Tibial artery (tissue), 4 donors: ENCODE results near the gene HNRNPL.
"Not testable (repeated sequence)": the region's sequence is repeated elsewhere in the genome, so short reads cannot be mapped to it uniquely, and the experiment has no call there.

Experiments used
- DNase-seq, 2 donors: peaks; one replicate each; pipeline ENCODE4 v3.0.0-alpha.2; 2019
- H3K27ac ChIP-seq, 2 donors: fragments of 200-600 bp; sonication (generic) in 1 of 2; 1 replicate in 1 of 2; 2 replicates in 1 of 2; pipeline ENCODE4 v1.5.1; 2018 to 2019; ENCODE audit warnings: mild to moderate bottlenecking in 1 of 2
- H3K27me3 ChIP-seq, 2 donors: fragments of 200-600 bp; sonication (generic) in 1 of 2; one replicate each; pipeline versions ENCODE4 v1.5.1 to v1.6.0; 2016 to 2019
- H3K36me3 ChIP-seq, 3 donors: fragments of 200-600 bp; sonication (generic) in 2 of 3; one replicate each; pipeline ENCODE4 v1.5.1; 2016 to 2019; ENCODE audit warnings: mild to moderate bottlenecking in 2 of 3
- H3K4me1 ChIP-seq, 4 donors: fragments of 200-600 bp; sonication (generic) in 2 of 4; 1 replicate in 3 of 4; 2 replicates in 1 of 4; pipeline ENCODE4 v1.5.1; 2016 to 2019
- H3K4me3 ChIP-seq, 2 donors: fragments of 200-600 bp; sonication (generic) in 1 of 2; 1 replicate in 1 of 2; 2 replicates in 1 of 2; pipeline ENCODE4 v1.5.1; 2018 to 2019; ENCODE audit warnings: mild to moderate bottlenecking in 2 of 2
- H3K9me3 ChIP-seq, 3 donors: fragments of 200-600 bp; sonication (generic) in 1 of 3; one replicate each; pipeline ENCODE4 v1.5.1; 2016 to 2019
- CTCF ChIP-seq, 2 experiments: fragments of 200-600 bp in 1 of 2; fragments of 450-650 bp in 1 of 2; IDR thresholded peaks; one replicate each; pipeline ENCODE4 v1.5.1; 2017 to 2019; ENCODE audit warnings: antibody characterized with exemption in 2 of 2, mild to moderate bottlenecking in 1 of 2, moderate library complexity in 1 of 2
- intact Hi-C: fragments of 100-400 bp; cut with DNase I; formaldehyde crosslinking; loops from one replicate; pipeline ENCODE4 v1.15.0; 2023; ENCODE audit warnings: low total_unique reads

HNRNPL gene

GRCh38 chr19:38891771-38892170 lies 42.0 kb upstream of the HNRNPL start:
- Histone ChIP-seq H3K36me3 (peaks cover 18 to 51% (median 32%) of the 10 kb centered on the region in 3 donors), H3K9me3 (no peaks in the 10 kb centered on the region), H3K27me3 (no peaks in the 10 kb centered on the region), H3K27ac (no peak overlapping the region), H3K4me3 (no peak overlapping the region), H3K4me1 (peaks cover 0 to 4% (median 0%) of the 10 kb centered on the region in 4 donors)
- no peak for DNase-seq
- intact Hi-C loops = no loop called here
- no peak for TF ChIP-seq CTCF (IDR thresholded peaks at IDR 0.05)

GRCh38 chr19:38890686-38891085 lies 40.9 kb upstream of the HNRNPL start:
- TF ChIP-seq CTCF (IDR thresholded peaks at IDR 0.05) = no peak
- H3K4me3 ChIP-seq = no peak overlapping the region
- H3K9me3 ChIP-seq = no peaks in the 10 kb centered on the region
- no peaks in the 10 kb centered on the region for H3K4me1 ChIP-seq
- no peak overlapping the region for H3K27ac ChIP-seq
- peaks cover 18 to 51% (median 32%) of the 10 kb centered on the region in 3 donors for H3K36me3 ChIP-seq
- intact Hi-C loops = no loop called here
- DNase-seq = no peak
- no peaks in the 10 kb centered on the region for H3K27me3 ChIP-seq

GRCh38 chr19:38889803-38890202 lies 40.0 kb upstream of the HNRNPL start:
- Histone ChIP-seq H3K27me3 (no peaks in the 10 kb centered on the region), H3K4me1 (no peaks in the 10 kb centered on the region), H3K4me3 (no peak overlapping the region), H3K9me3 (no peaks in the 10 kb centered on the region), H3K27ac (no peak overlapping the region), H3K36me3 (peaks cover 18 to 55% (median 32%) of the 10 kb centered on the region in 3 donors)
- TF ChIP-seq CTCF (IDR thresholded peaks at IDR 0.05) = no peak
- intact Hi-C loops = loop anchor here (10.0 kb wide), 1 partner anchor 375 kb away; no protein-coding TSS in a partner anchor
- DNase-seq = no peak

GRCh38 chr19:38888876-38889275 lies 39.1 kb upstream of the HNRNPL start:
- Histone ChIP-seq H3K4me3 (no peak overlapping the region), H3K4me1 (no peaks in the 10 kb centered on the region), H3K27ac (no peak overlapping the region), H3K27me3 (no peaks in the 10 kb centered on the region), H3K9me3 (no peaks in the 10 kb centered on the region), H3K36me3 (peaks cover 18 to 60% (median 32%) of the 10 kb centered on the region in 3 donors)
- intact Hi-C loops = loop anchor here (10.0 kb wide), 1 partner anchor 374 kb away; no protein-coding TSS in a partner anchor
- no peak for DNase-seq
- no peak for TF ChIP-seq CTCF (IDR thresholded peaks at IDR 0.05)

- not testable (repeated sequence) for H3K4me1 ChIP-seq, H3K27me3 ChIP-seq, H3K4me3 ChIP-seq, DNase-seq, H3K9me3 ChIP-seq, H3K27ac ChIP-seq
- intact Hi-C loops = loop anchor here (10.0 kb wide), 1 partner anchor 370 kb away; no protein-coding TSS in a partner anchor
- H3K36me3 ChIP-seq = peaks cover 41 to 69% (median 57%) of the 10 kb centered on the region in 3 donors
Measured at GRCh38 chr19:38884691-38885090, 34.9 kb upstream of the HNRNPL start.

GRCh38 chr19:38883286-38883685 lies 33.5 kb upstream of the HNRNPL start:
- Histone ChIP-seq H3K4me3 (no peak overlapping the region), H3K36me3 (peaks cover 28 to 67% (median 50%) of the 10 kb centered on the region in 3 donors), H3K27ac (no peak overlapping the region), H3K27me3 (no peaks in the 10 kb centered on the region), H3K9me3 (no peaks in the 10 kb centered on the region), H3K4me1 (no peaks in the 10 kb centered on the region)
- no peak for TF ChIP-seq CTCF (IDR thresholded peaks at IDR 0.05)
- no peak for DNase-seq
- intact Hi-C loops = loop anchor here (10.0 kb wide), 1 partner anchor 368 kb away; no protein-coding TSS in a partner anchor
